OCI-LY7 (cell line): ENCODE results near the gene RFC3.

ENCODE experiments used
- CTCF ChIP-seq: fragments of 200-600 bp; sonication (generic); conservative IDR thresholded peaks from 2 replicates; pipeline ENCODE4 v1.5.1; 2014; ENCODE audit warnings: mild to moderate bottlenecking, antibody characterized with exemption, low read length, moderate library complexity, mixed read lengths
- EZH2phosphoT487 ChIP-seq: fragments of 200-600 bp; sonication (generic); IDR thresholded peaks from 2 replicates; pipeline ENCODE4 v1.6.1; 2018; ENCODE audit warnings: low read depth, borderline replicate concordance, mild to moderate bottlenecking, mixed run types, antibody characterized with exemption, low read length, moderate library complexity, mixed read lengths

- TF ChIP-seq CTCF (no peak), EZH2phosphoT487 (no peak)
These were observed 53.5 kb downstream of the RFC3 start for GRCh38 chr13:33871207-33872004.
